Measurements from ENCODE around the gene CBARP.

CBARP gene

GRCh38 chr19:1238369-1239303, 831 bp upstream of the CBARP start:
- no peak for DNase-seq (ENCODE audit: low read depth)

- DNase-seq (ENCODE audit: low read depth): no peak
Observed at GRCh38 chr19:1237027-1237659, 662 bp downstream of the CBARP start.

- no peak for DNase-seq (ENCODE audit: low read depth)
Observed at GRCh38 chr19:1236576-1236975, 1.2 kb downstream of the CBARP start.

- DNase-seq (ENCODE audit: low read depth): no peak
Observed at GRCh38 chr19:1235625-1236538, 1.9 kb downstream of the CBARP start.

GRCh38 chr19:1234955-1235380, 2.8 kb downstream of the CBARP start:
- no peak for DNase-seq (ENCODE audit: low read depth)

- DNase-seq (ENCODE audit: low read depth): no peak
Observed at GRCh38 chr19:1234051-1234954, 3.5 kb downstream of the CBARP start.

- DNase-seq (ENCODE audit: low read depth): no peak
Observed at GRCh38 chr19:1233115-1233667, 4.6 kb downstream of the CBARP start.

- DNase-seq (ENCODE audit: low read depth): no peak
Observed at GRCh38 chr19:1232652-1233072, 5.1 kb downstream of the CBARP start.

- DNase-seq (ENCODE audit: low read depth): no peak
Observed at GRCh38 chr19:1231729-1232637, 5.8 kb downstream of the CBARP start.

GRCh38 chr19:1230783-1231489, 6.9 kb downstream of the CBARP start:
- no peak for DNase-seq (ENCODE audit: low read depth)

GRCh38 chr19:1229924-1230782, 7.7 kb downstream of the CBARP start:
- DNase-seq (ENCODE audit: low read depth): no peak

GRCh38 chr19:1229056-1229923, 8.5 kb downstream of the CBARP start:
- DNase-seq (ENCODE audit: low read depth): no peak

GRCh38 chr19:1228161-1228957, 9.4 kb downstream of the CBARP start:
- no peak for DNase-seq (ENCODE audit: low read depth)

- DNase-seq (ENCODE audit: low read depth): no peak
Observed at GRCh38 chr19:1227304-1228054, 10.3 kb downstream of the CBARP start.

GRCh38 chr19:1226522-1227303, 11.1 kb downstream of the CBARP start:
- no peak for DNase-seq (ENCODE audit: low read depth)
